Thyroid gland (tissue), 4 donors: ENCODE measurements around the gene UBE2E2.

Experiments
- POLR2A ChIP-seq, 2 donors: fragments of 450-650 bp; IDR thresholded peaks; one replicate each; pipeline ENCODE4 v1.6.1; 2017; ENCODE audit warnings: antibody characterized with exemption in 2 of 2, mild to moderate bottlenecking in 2 of 2, moderate library complexity in 1 of 2
- TF ChIP-seq, protein P1 (sequence below), 6 experiments: fragments of 200-600 bp in 3 of 6; fragments of 450-650 bp in 3 of 6; sonication (generic) in 3 of 6; IDR thresholded peaks; one replicate each; pipeline ENCODE4 v1.5.1; 2016 to 2019; ENCODE audit warnings: antibody characterized with exemption in 6 of 6, mild to moderate bottlenecking in 2 of 6, inconsistent platforms in 1 of 6, moderate library complexity in 1 of 6

DNA sequence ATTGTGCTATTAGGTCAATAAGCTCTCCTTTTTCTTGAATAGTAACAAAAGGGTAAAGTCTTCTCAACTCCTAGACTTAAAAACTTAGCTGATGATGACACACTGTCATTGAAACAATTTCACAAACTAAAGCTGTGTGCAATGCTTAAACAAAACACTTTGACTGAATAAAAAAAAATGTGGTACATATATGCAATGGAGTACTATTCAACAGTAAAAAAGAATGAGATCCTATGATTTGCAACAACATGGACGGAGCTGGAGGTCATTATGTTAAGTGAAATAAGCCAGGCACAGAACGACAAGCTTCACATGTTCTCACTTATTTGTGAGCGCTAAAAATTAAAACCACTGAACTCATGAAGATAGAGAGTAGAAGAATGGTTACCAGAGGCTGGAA, 370.7 kb downstream of the UBE2E2 start:
- TF ChIP-seq, protein P1, sequence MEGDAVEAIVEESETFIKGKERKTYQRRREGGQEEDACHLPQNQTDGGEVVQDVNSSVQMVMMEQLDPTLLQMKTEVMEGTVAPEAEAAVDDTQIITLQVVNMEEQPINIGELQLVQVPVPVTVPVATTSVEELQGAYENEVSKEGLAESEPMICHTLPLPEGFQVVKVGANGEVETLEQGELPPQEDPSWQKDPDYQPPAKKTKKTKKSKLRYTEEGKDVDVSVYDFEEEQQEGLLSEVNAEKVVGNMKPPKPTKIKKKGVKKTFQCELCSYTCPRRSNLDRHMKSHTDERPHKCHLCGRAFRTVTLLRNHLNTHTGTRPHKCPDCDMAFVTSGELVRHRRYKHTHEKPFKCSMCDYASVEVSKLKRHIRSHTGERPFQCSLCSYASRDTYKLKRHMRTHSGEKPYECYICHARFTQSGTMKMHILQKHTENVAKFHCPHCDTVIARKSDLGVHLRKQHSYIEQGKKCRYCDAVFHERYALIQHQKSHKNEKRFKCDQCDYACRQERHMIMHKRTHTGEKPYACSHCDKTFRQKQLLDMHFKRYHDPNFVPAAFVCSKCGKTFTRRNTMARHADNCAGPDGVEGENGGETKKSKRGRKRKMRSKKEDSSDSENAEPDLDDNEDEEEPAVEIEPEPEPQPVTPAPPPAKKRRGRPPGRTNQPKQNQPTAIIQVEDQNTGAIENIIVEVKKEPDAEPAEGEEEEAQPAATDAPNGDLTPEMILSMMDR (IDR thresholded peaks at IDR 0.05) = no peak
- no peak for TF ChIP-seq POLR2A (IDR thresholded peaks at IDR 0.05)
